SU-DHL-6 (cell line): ENCODE measurements around the gene DOK7.

Experiments used
- H2AFZ ChIP-seq: fragments of 200-600 bp; sonication (generic); 2 replicates; pipeline ENCODE4 v1.6.1; 2014; ENCODE audit warnings: low read depth, mild to moderate bottlenecking, moderate library complexity, mixed read lengths, antibody characterized with exemption, low read length; ENCODE audit not compliant: severe bottlenecking
- H3F3A ChIP-seq: fragments of 200-600 bp; shearing (Covaris generic); 2 replicates; pipeline ENCODE4 v1.6.0; 2016; ENCODE audit warnings: antibody characterized with exemption, mild to moderate bottlenecking; ENCODE audit not compliant: insufficient read depth
- H3K27ac ChIP-seq: fragments of 200-600 bp; sonication (generic); 2 replicates; pipeline ENCODE4 v1.5.1; 2016; ENCODE audit warnings: low read depth, mild to moderate bottlenecking, low read length, moderate library complexity, mixed read lengths
- H3K27me3 ChIP-seq: fragments of 200-600 bp; sonication (generic), shearing (Covaris generic); 2 replicates; pipeline ENCODE4 v1.6.0; 2014; ENCODE audit warnings: mild to moderate bottlenecking, low read length
- H3K36me3 ChIP-seq: fragments of 200-600 bp; sonication (generic); 2 replicates; pipeline ENCODE4 v1.6.1; 2014; ENCODE audit warnings: mild to moderate bottlenecking, low read length, mixed read lengths
- H3K4me2 ChIP-seq: fragments of 300-600, 200-600 bp; shearing (Covaris generic), sonication (generic); 2 replicates; pipeline ENCODE4 v1.6.0; 2014; ENCODE audit warnings: low read length, low read depth, mild to moderate bottlenecking; ENCODE audit not compliant: poor library complexity, severe bottlenecking
- H3K4me3 ChIP-seq: fragments of 200-600 bp; sonication (generic); 2 replicates; pipeline ENCODE4 v1.5.1; 2014; ENCODE audit warnings: antibody characterized with exemption, low read length, mild to moderate bottlenecking, mixed read lengths; ENCODE audit not compliant: insufficient read depth, poor library complexity, severe bottlenecking
- H3K79me2 ChIP-seq: fragments of 200-600 bp; sonication (generic); 2 replicates; pipeline ENCODE4 v1.6.1; 2014; ENCODE audit warnings: mild to moderate bottlenecking, low read length, moderate library complexity; ENCODE audit not compliant: insufficient read depth
- H3K9ac ChIP-seq: fragments of 200-600 bp; sonication (generic); 2 replicates; pipeline ENCODE4 v1.7.0; 2014; ENCODE audit warnings: mild to moderate bottlenecking, low read length
- H3K9me2 ChIP-seq: fragments of 200-600 bp; sonication (generic); replicated peaks from 2 replicates; pipeline ENCODE4 v1.6.1; 2014; ENCODE audit warnings: low read length; ENCODE audit not compliant: insufficient read depth
- H3K9me3 ChIP-seq: fragments of 200-600 bp; sonication (generic); 2 replicates; pipeline ENCODE4 v1.6.1; 2014; ENCODE audit warnings: low read length, mixed read lengths; ENCODE audit not compliant: insufficient read depth
- H4K20me1 ChIP-seq: fragments of 200-600 bp; sonication (generic); 2 replicates; pipeline ENCODE4 v1.6.1; 2014; ENCODE audit warnings: low read depth, mild to moderate bottlenecking, antibody characterized with exemption, low read length, moderate library complexity, mixed read lengths
- EZH2phosphoT487 ChIP-seq: fragments of 200-600 bp; sonication (generic), shearing (Covaris generic); conservative IDR thresholded peaks from 2 replicates; pipeline ENCODE4 v1.6.1; 2018; ENCODE audit warnings: mild to moderate bottlenecking, antibody characterized with exemption, low read length, moderate library complexity, mixed read lengths
- TF ChIP-seq, protein P1 (sequence below): fragments of 200-600 bp; sonication (generic); IDR thresholded peaks from one replicate; pipeline ENCODE4 v1.5.1; 2017; ENCODE audit warnings: antibody characterized with exemption, mild to moderate bottlenecking, low read length, moderate library complexity; ENCODE audit not compliant: insufficient read depth, poor library complexity, severe bottlenecking

Gene DOK7

DNA sequence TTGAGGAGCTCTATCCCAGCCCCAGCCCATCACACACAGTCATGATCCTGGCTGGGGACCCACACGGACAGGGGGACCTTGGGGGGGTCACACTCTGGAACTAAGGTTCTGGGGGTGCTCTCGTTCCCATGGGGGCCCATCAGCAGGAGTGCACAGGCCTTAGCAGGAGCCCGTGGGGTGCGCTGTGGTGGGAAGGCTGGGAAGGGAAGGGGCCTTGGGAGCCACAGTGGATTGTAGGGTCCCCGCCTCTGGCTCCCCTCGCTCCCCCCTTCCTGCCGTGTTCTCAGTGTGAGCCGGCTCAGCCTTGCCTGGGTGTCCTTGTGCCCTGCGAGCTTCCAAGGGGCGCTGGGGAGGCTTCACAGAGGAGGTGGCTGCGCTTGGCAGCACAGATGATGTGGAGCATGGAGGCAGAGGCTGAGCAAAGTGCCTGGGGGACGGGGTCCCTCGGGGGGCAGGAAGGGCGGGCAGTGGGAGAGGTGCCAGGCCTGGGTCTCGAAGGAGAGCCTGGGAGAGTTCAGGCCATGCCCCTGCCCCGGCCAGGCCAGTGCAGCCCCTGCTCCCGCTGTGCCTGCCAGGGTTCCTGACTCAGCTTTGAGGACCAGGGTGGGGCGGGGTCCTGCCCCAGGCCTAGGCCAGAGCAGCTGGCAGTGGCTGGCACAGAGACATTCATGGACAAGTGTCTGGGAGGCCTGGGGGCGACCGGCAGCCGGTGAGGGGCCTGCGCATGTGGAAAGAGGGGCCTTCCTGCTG lies 26.9 kb upstream of the DOK7 start:
- H3K27me3 ChIP-seq = no peaks in the 10 kb centered on the region
- no peaks in the 10 kb centered on the region for H3K9me3 ChIP-seq
- no peak overlapping the region for H3K27ac ChIP-seq
- no peak overlapping the region for H3K4me3 ChIP-seq
- H3K9me2 ChIP-seq = no peaks in the 10 kb centered on the region
- H3F3A ChIP-seq = no peaks in the 10 kb centered on the region
- no peak overlapping the region for H3K9ac ChIP-seq
- TF ChIP-seq, protein P1, sequence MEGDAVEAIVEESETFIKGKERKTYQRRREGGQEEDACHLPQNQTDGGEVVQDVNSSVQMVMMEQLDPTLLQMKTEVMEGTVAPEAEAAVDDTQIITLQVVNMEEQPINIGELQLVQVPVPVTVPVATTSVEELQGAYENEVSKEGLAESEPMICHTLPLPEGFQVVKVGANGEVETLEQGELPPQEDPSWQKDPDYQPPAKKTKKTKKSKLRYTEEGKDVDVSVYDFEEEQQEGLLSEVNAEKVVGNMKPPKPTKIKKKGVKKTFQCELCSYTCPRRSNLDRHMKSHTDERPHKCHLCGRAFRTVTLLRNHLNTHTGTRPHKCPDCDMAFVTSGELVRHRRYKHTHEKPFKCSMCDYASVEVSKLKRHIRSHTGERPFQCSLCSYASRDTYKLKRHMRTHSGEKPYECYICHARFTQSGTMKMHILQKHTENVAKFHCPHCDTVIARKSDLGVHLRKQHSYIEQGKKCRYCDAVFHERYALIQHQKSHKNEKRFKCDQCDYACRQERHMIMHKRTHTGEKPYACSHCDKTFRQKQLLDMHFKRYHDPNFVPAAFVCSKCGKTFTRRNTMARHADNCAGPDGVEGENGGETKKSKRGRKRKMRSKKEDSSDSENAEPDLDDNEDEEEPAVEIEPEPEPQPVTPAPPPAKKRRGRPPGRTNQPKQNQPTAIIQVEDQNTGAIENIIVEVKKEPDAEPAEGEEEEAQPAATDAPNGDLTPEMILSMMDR = no peak
- TF ChIP-seq EZH2phosphoT487 = no peak
- H2AFZ ChIP-seq = no peak overlapping the region
- no peaks in the 10 kb centered on the region for H4K20me1 ChIP-seq
- no peaks in the 10 kb centered on the region for H3K36me3 ChIP-seq
- H3K4me2 ChIP-seq = no peak overlapping the region
- H3K79me2 ChIP-seq = no peaks in the 10 kb centered on the region

DNA sequence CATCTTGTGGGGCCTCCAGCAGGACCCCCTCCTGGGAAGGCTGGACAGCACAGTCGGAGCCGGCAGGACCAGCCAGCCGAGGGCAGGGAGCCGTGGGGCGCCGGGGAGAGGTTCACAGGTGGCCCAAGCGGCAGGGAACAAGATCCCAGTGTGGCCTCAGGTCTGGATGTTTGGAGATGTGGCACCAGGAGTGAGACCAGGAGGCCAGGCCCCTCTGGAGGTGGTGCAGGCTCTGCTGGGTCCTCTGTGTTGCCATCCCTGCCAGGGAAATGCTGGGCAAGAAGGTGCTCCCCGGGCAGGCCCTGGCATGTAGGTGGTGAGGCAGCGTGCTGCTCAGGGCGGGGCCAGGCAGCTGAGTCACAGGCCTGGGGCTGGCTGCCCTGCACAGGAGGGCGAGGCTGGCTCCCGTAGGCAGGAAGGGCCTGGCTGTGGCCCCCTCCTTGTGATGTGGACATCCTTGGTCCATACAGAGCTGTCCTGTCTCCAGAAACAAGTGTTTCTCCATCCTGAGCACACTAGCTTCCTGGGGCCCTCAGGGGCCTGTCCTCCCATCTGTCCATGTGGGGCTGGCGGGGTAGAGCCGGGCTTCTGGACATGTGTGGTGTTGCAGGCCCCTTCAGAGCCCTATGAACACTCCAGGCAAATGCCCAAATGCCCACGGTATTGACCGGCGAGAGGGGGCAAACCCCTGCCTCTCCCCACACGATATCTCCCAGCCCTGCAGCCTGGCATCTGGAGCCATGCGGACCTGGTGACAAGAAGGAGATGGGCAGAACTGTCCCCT lies 26.1 kb upstream of the DOK7 start:
- H3K9me3 ChIP-seq = no peaks in the 10 kb centered on the region
- no peak overlapping the region for H3K4me2 ChIP-seq
- H3K9me2 ChIP-seq = no peaks in the 10 kb centered on the region
- no peaks in the 10 kb centered on the region for H3F3A ChIP-seq
- no peaks in the 10 kb centered on the region for H4K20me1 ChIP-seq
- H3K9ac ChIP-seq = no peak overlapping the region
- H3K27ac ChIP-seq = no peak overlapping the region
- no peak overlapping the region for H3K4me3 ChIP-seq
- H3K79me2 ChIP-seq = no peaks in the 10 kb centered on the region
- H2AFZ ChIP-seq = no peak overlapping the region
- H3K36me3 ChIP-seq = no peaks in the 10 kb centered on the region
- TF ChIP-seq, protein P1 = no peak
- no peak for TF ChIP-seq EZH2phosphoT487
- H3K27me3 ChIP-seq = no peaks in the 10 kb centered on the region

DNA sequence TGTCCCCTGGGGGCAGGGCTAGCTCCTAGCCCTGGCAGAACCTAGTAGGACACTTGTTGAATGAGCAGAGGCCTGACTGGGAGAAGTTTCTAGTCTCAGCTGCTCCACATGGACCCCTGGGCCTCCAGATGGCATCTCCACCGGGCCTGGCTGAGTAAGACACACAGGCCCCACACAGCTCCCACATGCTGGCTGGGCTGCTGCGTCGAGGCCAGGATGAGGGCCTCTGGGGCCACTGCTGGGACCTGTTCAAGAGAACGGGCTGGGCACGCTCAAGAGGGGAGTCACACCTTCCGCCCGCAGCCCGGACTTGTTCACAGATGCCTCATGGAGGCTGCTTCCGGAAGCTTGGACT lies 25.5 kb upstream of the DOK7 start:
- Histone ChIP-seq H3K79me2 (no peaks in the 10 kb centered on the region), H4K20me1 (no peaks in the 10 kb centered on the region), H2AFZ (no peak overlapping the region), H3K27me3 (no peaks in the 10 kb centered on the region), H3K9me3 (no peaks in the 10 kb centered on the region), H3K4me2 (no peak overlapping the region), H3F3A (no peaks in the 10 kb centered on the region), H3K4me3 (no peak overlapping the region), H3K27ac (no peak overlapping the region), H3K9ac (no peak overlapping the region), H3K36me3 (no peaks in the 10 kb centered on the region), H3K9me2 (no peaks in the 10 kb centered on the region)
- TF ChIP-seq, protein P1 = no peak
- no peak for TF ChIP-seq EZH2phosphoT487
